Duodenal mucosa (tissue), 2 donors: Measurements from ENCODE around the gene ALCAM.

Experiments
- H3K27ac ChIP-seq: one replicate; pipeline ENCODE4 v1.7.0; 2013; ENCODE audit warnings: low read depth, low read length
- H3K27me3 ChIP-seq, 2 donors: one replicate each; pipeline ENCODE4 v1.7.0; 2013; ENCODE audit warnings: low read length in 2 of 2, control low read depth in 1 of 2; ENCODE audit not compliant: insufficient read depth in 2 of 2, control insufficient read depth in 1 of 2
- H3K36me3 ChIP-seq, 2 donors: one replicate each; pipeline ENCODE4 v1.7.0; 2013; ENCODE audit warnings: low read length in 2 of 2, control low read depth in 1 of 2; ENCODE audit not compliant: insufficient read depth in 2 of 2, control insufficient read depth in 1 of 2
- H3K4me1 ChIP-seq, 2 donors: one replicate each; pipeline ENCODE4 v1.7.0; 2013; ENCODE audit warnings: low read length in 2 of 2, control low read depth in 1 of 2; ENCODE audit not compliant: insufficient read depth in 2 of 2, control insufficient read depth in 1 of 2
- H3K4me3 ChIP-seq, 2 donors: one replicate each; pipeline ENCODE4 v1.7.0; 2013; ENCODE audit warnings: low read length in 2 of 2, low read depth in 1 of 2
- H3K9ac ChIP-seq, 2 donors: one replicate each; pipeline ENCODE4 v1.7.0; 2013; ENCODE audit warnings: low read length in 2 of 2, low read depth in 1 of 2
- H3K9me3 ChIP-seq, 2 donors: one replicate each; pipeline ENCODE4 v1.7.0; 2013; ENCODE audit warnings: low read length in 2 of 2, control low read depth in 1 of 2; ENCODE audit not compliant: control insufficient read depth in 1 of 2

Gene ALCAM

DNA sequence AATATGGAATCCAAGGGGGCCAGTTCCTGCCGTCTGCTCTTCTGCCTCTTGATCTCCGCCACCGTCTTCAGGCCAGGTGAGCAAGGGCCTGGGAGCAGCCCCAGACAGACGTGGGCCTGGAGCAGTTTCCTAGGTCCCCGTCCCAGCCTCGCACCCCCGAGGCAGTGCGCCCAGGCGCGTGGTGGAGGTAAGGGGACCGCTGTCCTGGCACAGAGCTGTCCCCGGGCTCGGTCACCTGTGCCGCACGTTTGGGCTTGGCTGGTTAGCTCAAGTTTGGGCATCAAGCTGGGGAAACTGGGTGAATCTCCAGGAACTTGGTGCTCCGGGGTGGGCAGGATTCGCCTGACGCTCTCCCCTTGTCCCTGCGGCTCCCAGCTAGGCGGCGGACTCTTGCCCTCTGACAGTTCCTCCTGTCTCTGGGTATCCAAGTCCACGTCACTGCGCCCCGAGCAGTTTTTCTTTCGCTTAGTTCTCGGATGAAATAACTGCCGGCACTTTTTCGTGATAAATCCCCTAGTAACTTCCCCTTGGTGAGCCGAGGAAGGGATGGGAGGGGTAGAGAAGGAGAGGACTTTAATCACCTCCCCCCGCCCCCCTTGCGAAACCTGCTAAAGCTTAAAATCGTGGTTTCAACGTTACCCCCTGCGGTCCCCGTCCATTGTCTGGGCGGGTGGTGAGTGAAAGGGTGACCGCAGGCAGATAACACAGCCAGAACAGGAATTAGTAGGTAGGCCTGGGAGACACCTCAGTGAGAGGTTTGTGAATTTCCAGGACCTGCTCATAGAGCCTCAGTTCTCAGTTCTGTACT lies 901 bp downstream of the ALCAM start:
- Histone ChIP-seq H3K27me3 (no peaks in the 10 kb centered on the region), H3K36me3 (no peaks in the 10 kb centered on the region), H3K4me1 (peaks cover 16% of the 10 kb centered on the region in 2 donors), H3K9ac (peak overlapping the region; percentile 88 to 92), H3K27ac (peak overlapping the region; percentile 90), H3K4me3 (peak overlapping the region; percentile 86 to 87), H3K9me3 (no peaks in the 10 kb centered on the region)

DNA sequence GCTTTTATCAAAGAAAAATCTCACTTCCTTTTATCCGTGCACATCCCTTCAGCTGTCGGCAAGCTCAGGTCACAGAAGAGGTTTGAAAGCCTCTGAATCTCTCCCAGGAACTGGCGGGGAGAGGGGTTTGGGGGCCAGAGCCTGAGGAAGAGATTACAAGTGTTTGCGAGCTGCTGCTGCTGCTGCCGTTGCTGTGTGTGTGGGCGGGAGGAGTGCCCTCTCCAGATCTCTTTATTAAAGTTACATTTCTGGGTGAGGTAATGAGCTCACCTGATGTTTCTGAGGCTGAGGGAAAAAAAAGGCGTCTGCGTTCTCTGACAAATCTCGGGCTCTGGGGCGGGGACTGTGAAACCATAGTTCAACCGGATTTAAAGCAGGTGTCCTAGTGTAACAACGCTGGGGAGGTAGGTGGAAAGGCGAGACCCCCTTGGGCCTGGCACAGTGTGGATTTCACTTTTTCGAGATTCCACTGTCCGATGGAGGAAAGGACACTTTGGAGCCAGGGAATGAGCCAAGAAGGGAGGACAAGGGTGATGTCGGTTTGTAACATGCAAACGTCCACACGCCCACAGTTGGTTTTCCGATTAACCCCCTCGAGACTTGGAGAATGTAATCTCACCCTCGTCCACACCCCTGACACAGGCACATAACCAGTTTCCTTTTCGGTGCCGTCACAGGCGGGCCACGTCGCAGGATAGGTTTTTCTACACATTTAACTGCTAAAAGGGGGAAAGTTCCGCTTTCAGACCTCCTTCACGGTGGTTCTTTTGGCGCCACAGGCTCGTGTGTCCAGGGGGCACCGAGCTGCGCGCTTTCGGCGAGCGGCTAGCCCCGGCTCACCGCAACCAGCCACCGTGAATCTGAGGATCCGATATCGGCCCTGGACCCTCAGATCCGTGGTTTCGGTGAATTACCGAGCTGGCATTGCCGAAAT lies 2.1 kb downstream of the ALCAM start:
- Histone ChIP-seq H3K27ac (peak overlapping the region; percentile 90), H3K9ac (peak overlapping the region; percentile 88 to 92), H3K4me3 (peak overlapping the region; percentile 86 to 87), H3K27me3 (no peaks in the 10 kb centered on the region), H3K4me1 (peaks cover 16% of the 10 kb centered on the region in 2 donors), H3K36me3 (no peaks in the 10 kb centered on the region), H3K9me3 (no peaks in the 10 kb centered on the region)

DNA sequence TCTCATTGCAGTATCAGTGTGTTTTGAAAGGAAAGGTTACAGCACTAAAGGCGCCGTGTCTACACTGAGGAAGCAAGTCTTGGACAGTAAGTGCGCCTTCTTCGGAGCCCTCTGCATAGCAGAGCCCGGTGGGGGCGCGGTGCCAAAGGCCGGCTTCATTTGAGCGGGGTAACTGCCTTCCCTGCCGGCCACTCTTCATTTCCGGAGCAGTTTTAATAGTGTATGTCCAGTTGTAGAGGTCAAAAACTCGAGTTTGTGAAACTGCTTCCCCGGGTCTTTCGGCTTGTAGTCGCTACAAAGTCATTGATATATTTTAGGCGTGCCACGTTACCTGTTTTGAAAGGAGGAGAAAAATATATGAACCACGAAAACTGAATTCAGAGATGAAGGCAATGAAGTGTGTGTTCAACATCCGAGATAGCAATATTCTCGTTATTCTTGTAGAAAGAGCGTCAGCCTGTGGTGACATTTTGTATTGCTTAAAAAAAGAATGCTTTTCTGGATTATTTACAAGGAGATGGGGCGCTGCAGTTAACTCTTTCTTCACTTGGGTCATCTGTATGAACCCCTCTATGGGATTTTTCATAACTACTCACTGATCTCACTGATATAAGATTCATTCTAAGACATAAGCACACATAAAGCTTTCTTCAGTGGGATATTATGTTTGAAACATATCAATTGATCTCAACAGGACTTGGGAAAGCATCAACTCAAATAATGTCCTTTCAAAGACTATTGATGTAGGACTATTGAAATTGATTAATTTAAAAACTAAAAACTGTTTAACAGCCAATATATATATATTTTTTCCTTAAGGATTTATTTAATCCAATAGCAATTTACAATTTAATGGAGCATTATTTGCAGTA lies 3.0 kb downstream of the ALCAM start:
- Histone ChIP-seq H3K27ac (peak overlapping the region; percentile 90), H3K4me3 (peak overlapping the region; percentile 86 to 87), H3K9me3 (no peaks in the 10 kb centered on the region), H3K36me3 (no peaks in the 10 kb centered on the region), H3K4me1 (peaks cover 16% of the 10 kb centered on the region in 2 donors), H3K9ac (peak overlapping the region; percentile 88 to 92), H3K27me3 (no peaks in the 10 kb centered on the region)

DNA sequence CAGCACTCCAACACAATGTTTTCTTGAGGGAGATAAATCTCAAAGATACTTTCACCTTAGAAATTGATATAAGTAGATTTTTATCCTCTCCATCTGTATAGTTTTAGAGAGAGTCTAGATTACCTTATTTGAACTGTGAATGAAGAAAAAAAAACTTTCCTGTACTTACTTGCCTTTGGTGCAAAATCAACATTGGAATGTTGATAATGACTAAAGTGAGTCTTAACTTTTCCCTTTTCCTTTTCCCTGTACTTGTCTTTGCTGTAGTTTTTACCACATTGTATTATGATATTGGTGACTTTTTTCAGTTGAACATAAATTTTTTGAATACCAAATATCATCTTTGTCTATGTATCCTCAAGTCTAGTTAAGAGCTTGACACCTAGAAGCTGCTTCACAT lies 6.7 kb downstream of the ALCAM start:
- Histone ChIP-seq H3K4me3 (no peak overlapping the region), H3K36me3 (no peaks in the 10 kb centered on the region), H3K27ac (no peak overlapping the region), H3K9me3 (no peaks in the 10 kb centered on the region), H3K9ac (no peak overlapping the region), H3K4me1 (peaks cover 3 to 8% of the 10 kb centered on the region in 2 donors), H3K27me3 (no peaks in the 10 kb centered on the region)

DNA sequence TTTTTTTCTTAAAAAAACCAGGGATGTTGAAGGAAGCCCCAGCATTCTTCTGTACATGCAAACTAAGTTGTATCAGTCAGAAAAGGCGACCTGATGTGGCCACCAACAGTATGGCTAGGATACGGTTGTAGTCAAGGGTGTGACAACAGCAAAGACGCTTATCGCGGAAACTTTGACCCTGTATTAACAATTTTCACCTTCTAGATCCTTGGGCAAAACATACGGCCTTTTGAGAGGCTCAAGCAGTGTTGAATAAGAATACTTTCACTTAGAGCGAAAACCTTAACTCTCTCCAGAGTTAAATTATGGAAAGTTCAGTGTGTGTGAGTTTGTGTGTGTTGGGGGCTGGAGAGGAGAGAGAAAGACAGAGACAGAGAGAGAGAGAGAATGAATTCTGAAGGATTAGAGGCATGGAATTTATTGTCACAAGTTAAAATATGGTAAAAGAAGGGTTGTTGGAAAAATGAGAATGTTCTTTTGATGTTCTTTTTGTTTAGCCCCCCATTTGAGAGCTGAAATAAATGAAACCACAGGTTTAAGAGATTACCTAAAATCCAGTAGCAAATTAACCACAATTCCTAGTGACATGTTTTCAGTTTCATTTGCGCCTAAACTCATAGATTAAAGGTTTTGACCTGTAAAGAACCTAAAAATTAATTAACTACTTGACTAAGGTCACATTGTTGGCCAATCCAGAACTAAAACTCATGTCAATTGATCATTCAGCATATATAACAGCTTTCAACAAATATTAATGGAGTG lies 9.2 kb downstream of the ALCAM start:
- H3K27ac ChIP-seq: no peak overlapping the region
- peak overlapping the region; percentile 35 to 46 for H3K4me3 ChIP-seq
- no peaks in the 10 kb centered on the region for H3K36me3 ChIP-seq
- no peaks in the 10 kb centered on the region for H3K4me1 ChIP-seq
- H3K9me3 ChIP-seq: no peaks in the 10 kb centered on the region
- peak overlapping the region in 1 of 2 donors; percentile 30 for H3K9ac ChIP-seq
- no peaks in the 10 kb centered on the region for H3K27me3 ChIP-seq

DNA sequence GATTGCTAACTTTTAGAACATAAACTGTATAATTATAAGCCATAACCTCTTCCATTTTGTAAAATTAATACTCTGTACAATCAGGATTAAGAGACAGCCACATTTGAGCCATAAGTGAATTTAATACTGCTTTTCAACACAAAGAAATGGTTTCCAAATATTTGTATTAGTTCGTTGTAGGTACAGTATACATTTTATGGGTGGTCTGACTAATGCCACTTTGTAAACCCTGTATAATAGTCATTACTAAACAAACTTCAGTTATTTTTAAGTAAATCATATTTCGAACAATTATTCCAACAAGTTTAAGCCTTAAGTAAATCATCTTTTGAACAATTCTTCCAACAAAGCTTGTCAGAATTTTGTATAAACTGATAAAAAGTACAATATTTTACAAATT lies 11.0 kb downstream of the ALCAM start:
- no peaks in the 10 kb centered on the region for H3K36me3 ChIP-seq
- no peak overlapping the region for H3K4me3 ChIP-seq
- no peak overlapping the region for H3K27ac ChIP-seq
- no peaks in the 10 kb centered on the region for H3K9me3 ChIP-seq
- H3K4me1 ChIP-seq: no peaks in the 10 kb centered on the region
- no peaks in the 10 kb centered on the region for H3K27me3 ChIP-seq
- H3K9ac ChIP-seq: no peak overlapping the region

DNA sequence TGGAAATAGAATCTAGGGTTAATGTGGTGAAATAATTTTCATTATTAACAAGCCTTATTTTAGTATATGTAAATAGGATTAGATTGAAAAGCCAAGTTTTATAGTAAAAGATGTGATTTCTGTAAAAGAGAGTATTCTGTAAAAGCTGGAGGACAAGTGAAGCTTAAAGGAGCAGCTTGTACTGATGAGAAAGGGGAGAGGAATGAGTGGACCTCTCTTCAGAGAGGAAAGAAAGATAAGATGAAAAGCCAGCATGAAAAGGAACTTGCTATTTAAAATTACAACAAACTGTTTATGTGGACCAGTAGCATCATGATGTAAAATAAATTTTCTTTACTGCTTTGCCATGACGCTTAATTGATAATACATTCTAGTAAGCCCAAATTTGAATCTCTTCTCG lies 18.5 kb downstream of the ALCAM start:
- Histone ChIP-seq H3K27ac (no peak overlapping the region), H3K9me3 (peaks cover 0 to 7% of the 10 kb centered on the region in 2 donors), H3K4me3 (no peak overlapping the region), H3K36me3 (no peaks in the 10 kb centered on the region), H3K27me3 (no peaks in the 10 kb centered on the region), H3K9ac (no peak overlapping the region), H3K4me1 (no peaks in the 10 kb centered on the region)

GRCh38 chr3:105385819-105386508 lies 19.3 kb downstream of the ALCAM start:
- no peak overlapping the region for H3K4me3 ChIP-seq
- H3K9ac ChIP-seq: no peak overlapping the region
- H3K27me3 ChIP-seq: no peaks in the 10 kb centered on the region
- no peak overlapping the region for H3K27ac ChIP-seq
- peaks cover 0 to 7% of the 10 kb centered on the region in 2 donors for H3K9me3 ChIP-seq
- H3K36me3 ChIP-seq: no peaks in the 10 kb centered on the region
- H3K4me1 ChIP-seq: no peaks in the 10 kb centered on the region
